Esophagus squamous epithelium (tissue), 5 donors: ENCODE measurements around the gene CELF2. TPM values are rescaled to one million over a fixed set of nuclear protein-coding genes. Genes with fewer than 3 reads are reported as not detected.

Experiments
- DNase-seq: peaks from one replicate; lab custom pipeline; 2025; lab: John Stamatoyannopoulos, UW
- H3K27ac ChIP-seq, 4 donors: fragments of 200-600 bp; sonication (generic); one replicate each; pipeline ENCODE4 v1.5.1; 2016 to 2019; ENCODE audit warnings: mild to moderate bottlenecking in 1 of 4
- H3K27me3 ChIP-seq, 4 donors: fragments of 200-600 bp; sonication (generic); 1 replicate in 3 of 4; 2 replicates in 1 of 4; pipeline versions ENCODE4 v1.5.1 to v1.6.0; 2017 to 2021; ENCODE audit warnings: antibody characterized with exemption in 1 of 4
- H3K36me3 ChIP-seq, 3 donors: fragments of 200-600 bp; sonication (generic); one replicate each; pipeline ENCODE4 v1.5.1; 2016 to 2019
- H3K4me1 ChIP-seq, 3 donors: fragments of 200-600 bp; sonication (generic); one replicate each; pipeline ENCODE4 v1.5.1; 2017 to 2019
- H3K4me3 ChIP-seq, 4 donors: fragments of 200-600 bp; sonication (generic); 1 replicate in 3 of 4; 2 replicates in 1 of 4; pipeline ENCODE4 v1.5.1; 2016 to 2019; ENCODE audit warnings: mild to moderate bottlenecking in 2 of 4, moderate library complexity in 1 of 4
- H3K9me3 ChIP-seq, 3 donors: fragments of 200-600 bp; sonication (generic); one replicate each; pipeline ENCODE4 v1.5.1; 2016 to 2019
- CTCF ChIP-seq, 6 experiments: fragments of 450-650 bp in 4 of 6; fragments of 200-600 bp in 2 of 6; sonication (generic) in 2 of 6; IDR thresholded peaks; one replicate each; pipeline ENCODE4 v1.5.1; 2016 to 2019; ENCODE audit warnings: antibody characterized with exemption in 6 of 6, mild to moderate bottlenecking in 4 of 6, moderate library complexity in 4 of 6
- POLR2A ChIP-seq, 4 donors: fragments of 450-650 bp; IDR thresholded peaks; one replicate each; pipeline ENCODE4 v1.6.1; 2017; ENCODE audit warnings: antibody characterized with exemption in 4 of 4, mild to moderate bottlenecking in 4 of 4, moderate library complexity in 3 of 4
- WGBS, 2 donors: methylation state at CpG; one replicate each; pipeline ENCODE4 v1.1.5; 2018; 5-methylcytosine and 5-hydroxymethylcytosine counted together
- intact Hi-C: fragments of 100-400 bp; cut with DNase I; formaldehyde crosslinking; loops from one replicate; pipeline ENCODE4 v1.15.0; 2022
- total RNA-seq, 4 donors: library from RNA; depleted of rRNA; stranded (reverse); fragments of >200 nt; gene quantifications; one replicate each; pipeline ENCODE4 v1.1.0, GENCODE V29; 2016
- donor health status: DM: yes; HTN: yes; CAD: no.

CELF2 gene
- total RNA-seq, 4 donors from 2014 or later, result 4.2 to 62.4 (median 13.5) TPM

DNA sequence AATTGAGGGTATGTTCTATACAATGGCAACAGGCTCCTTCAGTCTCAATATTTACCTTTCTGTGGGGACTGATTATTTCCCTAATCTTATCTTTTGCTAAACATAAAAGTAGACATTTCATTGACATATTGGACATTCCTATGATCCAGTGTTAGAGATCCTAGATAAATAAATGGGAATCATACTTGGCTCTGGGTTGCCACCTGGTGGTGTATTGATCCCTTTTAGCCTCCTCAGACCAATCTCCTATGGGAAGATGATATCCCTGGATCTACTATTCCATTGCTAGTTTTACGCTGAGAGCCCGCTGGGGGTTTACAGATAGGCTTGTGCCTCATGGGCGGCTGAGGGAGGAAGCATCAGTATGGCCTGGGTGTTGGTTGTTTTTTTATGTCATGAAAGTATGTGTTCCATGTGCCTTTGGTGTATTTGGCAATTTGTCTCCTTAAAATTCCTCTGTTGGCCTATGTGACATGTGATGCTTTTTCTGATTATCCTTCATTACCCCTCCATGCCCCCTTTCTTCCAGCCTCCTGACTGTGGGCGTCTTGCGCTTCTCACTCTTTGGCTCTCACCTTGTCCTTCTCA lies 18.8 kb downstream of the CELF2 start:
- no peak overlapping the region for H3K27ac ChIP-seq
- WGBS, 2 donors, result 57 to 74% methylated on average over 5 of the region's 5 CpGs

GRCh38 chr10:11037991-11038390 lies 20.3 kb downstream of the CELF2 start:
- Histone ChIP-seq H3K9me3 (no peaks in the 10 kb centered on the region), H3K36me3 (no peaks in the 10 kb centered on the region), H3K27ac (no peak overlapping the region), H3K4me1 (peaks cover 0 to 13% (median 9%) of the 10 kb centered on the region in 3 donors), H3K4me3 (no peak overlapping the region), H3K27me3 (no peaks in the 10 kb centered on the region)
- DNase-seq, result no peak
- WGBS, 2 donors, result 65 to 80% methylated on average over 4 of the region's 4 CpGs
- intact Hi-C loops, result no loop called here
- TF ChIP-seq POLR2A (IDR thresholded peaks at IDR 0.05), result no peak
- no peak for TF ChIP-seq CTCF (IDR thresholded peaks at IDR 0.05)

More for the DNA sequence above, 18.8 kb downstream of the CELF2 start:
- H3K4me1 ChIP-seq, result peaks cover 0 to 13% (median 9%) of the 10 kb centered on the region in 3 donors
- H3K4me3 ChIP-seq, result no peak overlapping the region
- no peaks in the 10 kb centered on the region for H3K9me3 ChIP-seq
- H3K27me3 ChIP-seq, result no peaks in the 10 kb centered on the region
- intact Hi-C loops, result no loop called here
- TF ChIP-seq CTCF (IDR thresholded peaks at IDR 0.05) (peak in 5 of 6 experiments; percentile 41 to 70 (median 51)), POLR2A (IDR thresholded peaks at IDR 0.05) (no peak)
- no peak for DNase-seq
- H3K36me3 ChIP-seq, result no peaks in the 10 kb centered on the region

- H3K27me3 ChIP-seq, result peaks cover 0 to 2% (median 0%) of the 10 kb centered on the region in 4 donors
- H3K36me3 ChIP-seq, result no peaks in the 10 kb centered on the region
- H3K4me1 ChIP-seq, result peaks cover 0 to 4% (median 0%) of the 10 kb centered on the region in 3 donors
- intact Hi-C loops, result no loop called here
- 76 to 78% methylated on average over 4 of the region's 4 CpGs for WGBS, 2 donors
- TF ChIP-seq POLR2A (IDR thresholded peaks at IDR 0.05) (no peak), CTCF (IDR thresholded peaks at IDR 0.05) (no peak)
- DNase-seq, result no peak
- no peaks in the 10 kb centered on the region for H3K9me3 ChIP-seq
- no peak overlapping the region for H3K4me3 ChIP-seq
- H3K27ac ChIP-seq, result no peak overlapping the region
Observed at GRCh38 chr10:11042357-11042756, 24.7 kb downstream of the CELF2 start.

DNA sequence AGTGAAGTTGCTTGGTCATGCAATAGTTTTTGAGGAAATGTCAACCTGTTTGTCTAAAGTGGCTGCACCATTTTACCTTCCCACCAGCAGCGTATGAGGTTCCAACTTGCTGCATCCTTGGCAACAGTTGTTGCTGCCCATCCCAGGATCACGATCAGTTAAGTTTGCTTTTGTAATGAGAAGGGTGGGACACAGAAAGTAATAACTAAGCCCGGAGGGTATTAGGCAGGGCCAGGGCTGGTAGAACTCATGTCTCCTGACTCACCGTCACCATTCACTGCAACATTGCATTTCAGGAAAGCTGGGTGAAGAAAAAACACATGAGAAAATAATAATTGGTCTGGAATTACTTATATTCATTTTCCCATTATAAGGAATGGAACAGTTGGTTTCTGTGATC lies 25.4 kb downstream of the CELF2 start:
- 65 to 68% methylated on average over 3 to 4 of the region's 4 CpGs for WGBS, 2 donors
- no peak for TF ChIP-seq POLR2A (IDR thresholded peaks at IDR 0.05)
- no peak for TF ChIP-seq CTCF (IDR thresholded peaks at IDR 0.05)
- Histone ChIP-seq H3K4me1 (peaks cover 0 to 11% (median 0%) of the 10 kb centered on the region in 3 donors), H3K9me3 (no peaks in the 10 kb centered on the region), H3K27me3 (peaks cover 0 to 4% (median 0%) of the 10 kb centered on the region in 4 donors), H3K4me3 (no peak overlapping the region), H3K27ac (no peak overlapping the region), H3K36me3 (no peaks in the 10 kb centered on the region)
- no peak for DNase-seq
- intact Hi-C loops, result no loop called here

DNA sequence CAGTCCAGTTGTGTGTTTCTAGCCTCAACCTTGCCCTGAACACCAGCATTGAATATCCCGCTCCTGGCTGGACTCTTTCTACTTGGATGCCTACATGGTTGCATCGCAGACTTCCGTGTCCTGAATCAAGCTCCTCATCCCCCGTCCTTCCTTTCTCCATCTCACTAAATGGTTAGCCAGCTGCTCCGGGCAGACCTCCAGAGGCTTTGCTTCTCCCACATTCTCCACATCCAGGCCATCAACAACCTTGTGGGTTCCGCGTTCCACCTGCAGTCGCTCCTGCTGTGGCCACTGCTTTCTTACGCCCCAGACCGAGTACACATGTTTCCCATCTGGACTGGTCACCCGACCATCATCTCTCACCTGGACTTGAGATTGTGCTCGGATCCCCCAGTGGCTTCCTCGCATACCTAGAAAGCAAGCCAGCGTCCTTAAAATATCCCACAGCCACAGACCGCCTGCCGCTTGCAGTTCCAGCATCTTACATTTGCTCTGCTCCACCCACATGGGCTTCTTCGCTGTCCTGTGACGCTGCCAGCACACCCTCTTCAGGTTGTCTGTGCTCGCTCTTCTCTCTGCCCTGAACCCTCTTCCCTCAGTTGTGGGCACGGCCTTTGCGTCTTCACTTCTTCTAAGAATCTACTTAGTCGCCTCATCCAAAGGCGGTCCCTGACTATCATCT lies 25.9 kb downstream of the CELF2 start:
- 92 to 95% methylated on average over 23 of the region's 23 CpGs for WGBS, 2 donors
- Histone ChIP-seq H3K4me1 (peaks cover 0 to 16% (median 1%) of the 10 kb centered on the region in 3 donors), H3K27ac (no peak overlapping the region), H3K4me3 (no peak overlapping the region), H3K9me3 (no peaks in the 10 kb centered on the region), H3K27me3 (peaks cover 0 to 4% (median 0%) of the 10 kb centered on the region in 4 donors), H3K36me3 (no peaks in the 10 kb centered on the region)
- TF ChIP-seq POLR2A (IDR thresholded peaks at IDR 0.05) (no peak), CTCF (IDR thresholded peaks at IDR 0.05) (no peak)
- DNase-seq, result no peak
- intact Hi-C loops, result no loop called here
